Effector CD8-positive, alpha-beta T cell (primary cell): Measurements from ENCODE around the gene RYR3.
"Not testable (repeated sequence)": the region's sequence is repeated elsewhere in the genome, so short reads cannot be mapped to it uniquely, and the experiment has no call there.

Source experiments
- DNase-seq: peaks from one replicate; lab custom pipeline; 2025; lab: John Stamatoyannopoulos, UW

The RYR3 gene

GRCh38 chr15:33586786-33587697, 276.3 kb downstream of the RYR3 start:
- DNase-seq, result no peak

- no peak for DNase-seq
Observed at GRCh38 chr15:33587773-33588172, 277.0 kb downstream of the RYR3 start.

- no peak for DNase-seq
Observed at GRCh38 chr15:33592864-33593263, 282.1 kb downstream of the RYR3 start.

GRCh38 chr15:33598382-33598781, 287.6 kb downstream of the RYR3 start:
- DNase-seq, result not testable (repeated sequence)

GRCh38 chr15:33600212-33600611, 289.4 kb downstream of the RYR3 start:
- no peak for DNase-seq

- no peak for DNase-seq
Observed at GRCh38 chr15:33601461-33601860, 290.7 kb downstream of the RYR3 start.

- DNase-seq, result no peak
Observed at GRCh38 chr15:33608714-33609113, 297.9 kb downstream of the RYR3 start.

GRCh38 chr15:33612721-33613304, 302.0 kb downstream of the RYR3 start:
- no peak for DNase-seq

- DNase-seq, result no peak
Observed at GRCh38 chr15:33616475-33616874, 305.7 kb downstream of the RYR3 start.

GRCh38 chr15:33618350-33618749, 307.6 kb downstream of the RYR3 start:
- no peak for DNase-seq

- DNase-seq, result no peak
Observed at GRCh38 chr15:33621141-33621540, 310.4 kb downstream of the RYR3 start.

GRCh38 chr15:33623010-33623409, 312.2 kb downstream of the RYR3 start:
- DNase-seq, result no peak

GRCh38 chr15:33624439-33624838, 313.7 kb downstream of the RYR3 start:
- no peak for DNase-seq

- no peak for DNase-seq
Observed at GRCh38 chr15:33629647-33630046, 318.9 kb downstream of the RYR3 start.

GRCh38 chr15:33636234-33636633, 325.5 kb downstream of the RYR3 start:
- DNase-seq, result no peak

GRCh38 chr15:33636958-33637357, 326.2 kb downstream of the RYR3 start:
- DNase-seq, result no peak

- no peak for DNase-seq
Observed at GRCh38 chr15:33638453-33638852, 327.7 kb downstream of the RYR3 start.

- DNase-seq, result no peak
Observed at GRCh38 chr15:33639051-33639450, 328.3 kb downstream of the RYR3 start.

GRCh38 chr15:33639456-33639855, 328.7 kb downstream of the RYR3 start:
- no peak for DNase-seq

- DNase-seq, result no peak
Observed at GRCh38 chr15:33639978-33640377, 329.2 kb downstream of the RYR3 start.

- no peak for DNase-seq
Observed at GRCh38 chr15:33641069-33641468, 330.3 kb downstream of the RYR3 start.

GRCh38 chr15:33644304-33644703, 333.5 kb downstream of the RYR3 start:
- DNase-seq, result no peak

- no peak for DNase-seq
Observed at GRCh38 chr15:33646744-33647143, 336.0 kb downstream of the RYR3 start.
